Right lobe of liver (tissue), 6 donors: ENCODE data around the gene PEAR1. TPM values are rescaled to one million over a fixed set of nuclear protein-coding genes. Genes with fewer than 3 reads are reported as not detected.

Experiments
- ATAC-seq, 4 donors: fragments of 200-7000 bp; cut with Tn5 transposase; one replicate each; pipeline ENCODE4 v1.9.1; 2020; ENCODE audit warnings: mild to moderate bottlenecking in 4 of 4, moderate library complexity in 4 of 4
- DNase-seq, 3 donors: peaks; one replicate each; pipeline ENCODE4 v3.0.0-alpha.2; 2020
- H3K27ac ChIP-seq, 3 donors: fragments of 200-600 bp; one replicate each; pipeline ENCODE4 v1.8.0; 2022
- H3K27me3 ChIP-seq, 2 donors: fragments of 200-600 bp; one replicate each; pipeline ENCODE4 v1.8.0; 2022
- H3K36me3 ChIP-seq, 4 donors: fragments of 200-600 bp; sonication (generic) in 1 of 4; one replicate each; pipeline versions ENCODE4 v1.5.1 to v1.8.0; 2017 to 2022; ENCODE audit warnings: control low read depth in 1 of 4
- H3K4me1 ChIP-seq, 4 donors: fragments of 200-600 bp; sonication (generic) in 1 of 4; one replicate each; pipeline versions ENCODE4 v1.5.1 to v1.8.0; 2017 to 2022; ENCODE audit warnings: control low read depth in 1 of 4
- H3K4me3 ChIP-seq, 3 donors: fragments of 200-600 bp; one replicate each; pipeline ENCODE4 v1.8.0; 2022
- H3K9me3 ChIP-seq, 4 donors: fragments of 200-600 bp; sonication (generic) in 1 of 4; one replicate each; pipeline versions ENCODE4 v1.5.1 to v1.8.0; 2017 to 2022; ENCODE audit warnings: control low read depth in 1 of 4
- CTCF ChIP-seq, 4 donors: fragments of 200-600 bp in 3 of 4; fragments of 450-650 bp in 1 of 4; IDR thresholded peaks; one replicate each; pipeline versions ENCODE4 v1.5.1 to v1.8.0; 2016 to 2022; ENCODE audit warnings: antibody characterized with exemption in 4 of 4, mild to moderate bottlenecking in 2 of 4
- POLR2A ChIP-seq: fragments of 450-650 bp; IDR thresholded peaks from one replicate; pipeline ENCODE4 v1.6.1; 2017; ENCODE audit warnings: antibody characterized with exemption, mild to moderate bottlenecking
- WGBS: methylation state at CpG from one replicate; pipeline ENCODE4 v1.1.6; 2018; ENCODE audit warnings: low coverage, low lambda C conversion rate; ENCODE audit not compliant: insufficient coverage; ENCODE audit errors: missing lambda C conversion rate; 5-methylcytosine and 5-hydroxymethylcytosine counted together
- intact Hi-C, 2 donors: fragments of 100-400 bp; cut with DNase I; formaldehyde crosslinking; loops; one replicate each; pipeline versions ENCODE4 v1.11.2 to v1.14.1; 2022
- total RNA-seq, 6 experiments: library from RNA; depleted of rRNA in 2 of 6; stranded (reverse); fragments of >200 nt in 2 of 6; fragmentation: NEBNext Ultra II Directional in 3 of 6; extraction: Animal tissue kit (Norgen Biotek cat#: 25700) in 3 of 6; gene quantifications; one replicate each; pipeline versions ENCODE4 v1.1.0 to v1.2.4, GENCODE V29; 2016 to 2023
- donor health status: DM: no; HTN: yes; CAD: no.
- donor health status: DM: no; HTN: no; CAD: no.
- donor health status: DM: no; HTN: no; CAD: no.
- donor health status: DM: no; HTN: yes; CAD: no.
- donor health status: DM: no; HTN: yes; CAD: no.

The PEAR1 gene
- total RNA-seq, 6 experiments from 2014 or later, result 2.2 to 9.8 (median 3.6) TPM

GRCh38 chr1:156949127-156949526 is 55.6 kb downstream of the PEAR1 start:
- ATAC-seq (no peak), DNase-seq (peak in 1 of 3 donors; percentile 31)
- peaks cover 7 to 63% (median 19%) of the 10 kb centered on the region in 4 donors for H3K36me3 ChIP-seq
- 66% methylated on average over 3 of the region's 5 CpGs for WGBS
- no peak overlapping the region for H3K27ac ChIP-seq
- no peaks in the 10 kb centered on the region for H3K9me3 ChIP-seq
- H3K4me3 ChIP-seq, result no peak overlapping the region
- no peaks in the 10 kb centered on the region for H3K4me1 ChIP-seq
- TF ChIP-seq POLR2A (no peak), CTCF (IDR thresholded peaks at IDR 0.05) (no peak)
- intact Hi-C loops, result no loop called here
- H3K27me3 ChIP-seq, result no peaks in the 10 kb centered on the region

GRCh38 chr1:156951371-156951770 is 57.9 kb downstream of the PEAR1 start:
- Histone ChIP-seq H3K4me1 (no peaks in the 10 kb centered on the region), H3K9me3 (no peaks in the 10 kb centered on the region), H3K36me3 (peaks cover 0 to 53% (median 18%) of the 10 kb centered on the region in 4 donors), H3K4me3 (no peak overlapping the region), H3K27ac (no peak overlapping the region), H3K27me3 (no peaks in the 10 kb centered on the region)
- ATAC-seq (no peak), DNase-seq (no peak)
- TF ChIP-seq POLR2A (no peak), CTCF (IDR thresholded peaks at IDR 0.05) (no peak)
- 87% methylated on average over 3 of the region's 5 CpGs for WGBS
- intact Hi-C loops, result no loop called here

GRCh38 chr1:156953571-156953970 is 60.1 kb downstream of the PEAR1 start:
- H3K27me3 ChIP-seq, result no peaks in the 10 kb centered on the region
- intact Hi-C loops, result no loop called here
- H3K9me3 ChIP-seq, result no peaks in the 10 kb centered on the region
- no peak overlapping the region for H3K27ac ChIP-seq
- peaks cover 0 to 54% (median 23%) of the 10 kb centered on the region in 4 donors for H3K36me3 ChIP-seq
- TF ChIP-seq POLR2A (no peak), CTCF (IDR thresholded peaks at IDR 0.05) (no peak)
- no peaks in the 10 kb centered on the region for H3K4me1 ChIP-seq
- WGBS, result 32% methylated on average over 2 of the region's 2 CpGs
- no peak for ATAC-seq
- no peak overlapping the region for H3K4me3 ChIP-seq
- DNase-seq, result no peak

- intact Hi-C loops, result no loop called here
- DNase-seq, result no peak
- 85% methylated on average over 6 of the region's 10 CpGs for WGBS
- Histone ChIP-seq H3K9me3 (no peaks in the 10 kb centered on the region), H3K27me3 (no peaks in the 10 kb centered on the region), H3K4me3 (no peak overlapping the region), H3K4me1 (no peaks in the 10 kb centered on the region), H3K27ac (no peak overlapping the region), H3K36me3 (peaks cover 0 to 63% (median 20%) of the 10 kb centered on the region in 4 donors)
- no peak for TF ChIP-seq POLR2A
- no peak for TF ChIP-seq CTCF (IDR thresholded peaks at IDR 0.05)
- no peak for ATAC-seq
Measured at GRCh38 chr1:156956333-156956732, 62.8 kb downstream of the PEAR1 start.

GRCh38 chr1:156957634-156958033 is 64.1 kb downstream of the PEAR1 start:
- H3K4me3 ChIP-seq, result no peak overlapping the region
- DNase-seq (no peak), ATAC-seq (no peak)
- intact Hi-C loops, result no loop called here
- H3K4me1 ChIP-seq, result no peaks in the 10 kb centered on the region
- H3K27ac ChIP-seq, result no peak overlapping the region
- H3K9me3 ChIP-seq, result no peaks in the 10 kb centered on the region
- H3K27me3 ChIP-seq, result no peaks in the 10 kb centered on the region
- H3K36me3 ChIP-seq, result peaks cover 0 to 65% (median 21%) of the 10 kb centered on the region in 4 donors
- TF ChIP-seq CTCF (IDR thresholded peaks at IDR 0.05) (no peak), POLR2A (no peak)
- 83% methylated on average over 2 of the region's 3 CpGs for WGBS
